GM12801 (cell line): Measurements from ENCODE around the gene NFIL3.

ENCODE experiments used
- CTCF ChIP-seq: IDR thresholded peaks from one replicate; pipeline ENCODE4 v1.5.1; 2011; ENCODE audit warnings: control low read depth; ENCODE audit not compliant: insufficient read length; ENCODE audit errors: extremely low read depth

NFIL3 gene

GRCh38 chr9:91359083-91359482 is 64.5 kb downstream of the NFIL3 start:
- TF ChIP-seq CTCF = no peak
